ENCODE results near the gene FMN1. TPM values are rescaled to one million over a fixed set of nuclear protein-coding genes. Genes with fewer than 3 reads are reported as not detected.

The FMN1 gene
- total and polyA plus RNA-seq, 2 of the 13 experiments (the other 11 are each of a cell fraction or from before 2014, with no cell fraction given) = 0.20 to 0.60 TPM

DNA sequence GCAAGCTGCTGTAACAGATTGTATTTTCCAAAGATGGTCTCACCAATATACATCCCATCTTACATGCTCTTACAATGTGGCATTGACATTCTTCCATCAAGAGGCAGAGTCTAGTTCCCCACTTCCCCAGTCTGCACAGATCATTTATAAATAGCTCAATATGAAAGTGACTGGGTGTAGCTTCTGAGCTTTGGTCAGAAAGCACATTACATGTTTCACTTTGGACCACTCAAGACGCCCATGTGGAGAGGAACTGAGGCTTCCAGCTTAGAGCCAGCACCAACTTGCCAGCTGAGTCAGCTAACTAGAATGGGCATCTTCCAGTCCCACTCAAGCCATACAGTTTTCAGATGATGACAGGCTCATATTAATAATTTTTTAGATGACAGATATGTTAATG is 431.2 kb downstream of the FMN1 start:
- ATAC-seq = no peak
- Histone ChIP-seq H3K36me3 (replicated peaks in 1 of 2; ENCODE audit: control insufficient read depth in 1 of 2, insufficient read depth in 2 of 2, low read length in 2 of 2) (no peaks in the 10 kb centered on the region), H3K27me3 (ENCODE audit: control insufficient read depth in 1 of 2, insufficient read depth in 2 of 2, low read length in 2 of 2) (no peaks in the 10 kb centered on the region; a peak in 1 of 5 replicates), H3K79me2 (ENCODE audit: insufficient read depth, low read length) (no peaks in the 10 kb centered on the region), H3K4me3 (replicated peaks in 1 of 3; ENCODE audit: insufficient read depth in 1 of 3, low read depth in 2 of 3, low read length in 3 of 3) (no peak overlapping the region), H3K9ac (ENCODE audit: insufficient read depth, low read depth, low read length) (no peak overlapping the region), H3K4me2 (ENCODE audit: low read depth, low read length) (no peak overlapping the region), H3K4me1 (ENCODE audit: insufficient read depth, low read length) (peaks cover 22% of the 10 kb centered on the region), H2AFZ (ENCODE audit: low read length) (no peak overlapping the region), H3K27ac (ENCODE audit: extremely low read length, insufficient read depth, low read length) (no peak overlapping the region), H4K20me1 (ENCODE audit: insufficient read depth, low read length) (no peaks in the 10 kb centered on the region), H3K9me3 (ENCODE audit: low read length) (no peaks in the 10 kb centered on the region)
- no CpG with 5 or more reads among the region's 1 CpG for WGBS (ENCODE audit: low lambda C conversion rate)
- no peak for DNase-seq (ENCODE audit: low spot score)
- FAIRE-seq = no peak
- intact Hi-C loops (cut with micrococcal nuclease; ENCODE audit: unreplicated experiment) (loop anchor here (1.0 kb wide), 1 partner anchor 13 kb away; no protein-coding TSS in a partner anchor), in situ Hi-C loops (cut with HindIII; ENCODE audit: extremely low pct_ligation_motif_present, low pct_unique_long_range_greater_than_20kb) (no loop called here)
- ChIA-PET CTCF (ENCODE audit: low intra/inter-chr PET ratio, low total read pairs) (no interaction called here), POLR2A (no interaction called here)
- TF ChIP-seq SIN3B (IDR thresholded peaks at IDR 0.05; ENCODE audit: low read length) (no peak), ZSCAN31 (CRISPR knock-in tag; IDR thresholded peaks at IDR 0.05; ENCODE audit: low read depth) (no peak), ISL2 (CRISPR knock-in tag; IDR thresholded peaks at IDR 0.05) (no peak), PTBP1 (IDR thresholded peaks at IDR 0.05; ENCODE audit: low read depth, low read length, poor library complexity, severe bottlenecking) (no peak), FLYWCH1 (CRISPR knock-in tag; IDR thresholded peaks at IDR 0.05) (no peak), PCBP2 (optimal IDR thresholded peaks at IDR 0.05; ENCODE audit: low read depth, low read length, poor library complexity, severe bottlenecking) (no peak), NCOA5 (CRISPR knock-in tag; IDR thresholded peaks at IDR 0.05) (no peak), E2F2 (CRISPR knock-in tag; IDR thresholded peaks at IDR 0.05; ENCODE audit: borderline replicate concordance) (no peak), ZNF503 (CRISPR knock-in tag; IDR thresholded peaks at IDR 0.05) (no peak), SOX6 (IDR thresholded peaks at IDR 0.05) (no peak), SOX6 (CRISPR knock-in tag; IDR thresholded peaks at IDR 0.05) (no peak), SPEN (CRISPR knock-in tag; IDR thresholded peaks at IDR 0.05; ENCODE audit: low read depth) (no peak), GZF1 (CRISPR knock-in tag; IDR thresholded peaks at IDR 0.05) (no peak), GABPB1 (CRISPR knock-in tag; IDR thresholded peaks at IDR 0.05) (no peak), ZNF547 (CRISPR knock-in tag; IDR thresholded peaks at IDR 0.05) (no peak), PHB2 (IDR thresholded peaks at IDR 0.05; ENCODE audit: partially characterized antibody) (no peak)
- TF ChIP-seq, protein P1, sequence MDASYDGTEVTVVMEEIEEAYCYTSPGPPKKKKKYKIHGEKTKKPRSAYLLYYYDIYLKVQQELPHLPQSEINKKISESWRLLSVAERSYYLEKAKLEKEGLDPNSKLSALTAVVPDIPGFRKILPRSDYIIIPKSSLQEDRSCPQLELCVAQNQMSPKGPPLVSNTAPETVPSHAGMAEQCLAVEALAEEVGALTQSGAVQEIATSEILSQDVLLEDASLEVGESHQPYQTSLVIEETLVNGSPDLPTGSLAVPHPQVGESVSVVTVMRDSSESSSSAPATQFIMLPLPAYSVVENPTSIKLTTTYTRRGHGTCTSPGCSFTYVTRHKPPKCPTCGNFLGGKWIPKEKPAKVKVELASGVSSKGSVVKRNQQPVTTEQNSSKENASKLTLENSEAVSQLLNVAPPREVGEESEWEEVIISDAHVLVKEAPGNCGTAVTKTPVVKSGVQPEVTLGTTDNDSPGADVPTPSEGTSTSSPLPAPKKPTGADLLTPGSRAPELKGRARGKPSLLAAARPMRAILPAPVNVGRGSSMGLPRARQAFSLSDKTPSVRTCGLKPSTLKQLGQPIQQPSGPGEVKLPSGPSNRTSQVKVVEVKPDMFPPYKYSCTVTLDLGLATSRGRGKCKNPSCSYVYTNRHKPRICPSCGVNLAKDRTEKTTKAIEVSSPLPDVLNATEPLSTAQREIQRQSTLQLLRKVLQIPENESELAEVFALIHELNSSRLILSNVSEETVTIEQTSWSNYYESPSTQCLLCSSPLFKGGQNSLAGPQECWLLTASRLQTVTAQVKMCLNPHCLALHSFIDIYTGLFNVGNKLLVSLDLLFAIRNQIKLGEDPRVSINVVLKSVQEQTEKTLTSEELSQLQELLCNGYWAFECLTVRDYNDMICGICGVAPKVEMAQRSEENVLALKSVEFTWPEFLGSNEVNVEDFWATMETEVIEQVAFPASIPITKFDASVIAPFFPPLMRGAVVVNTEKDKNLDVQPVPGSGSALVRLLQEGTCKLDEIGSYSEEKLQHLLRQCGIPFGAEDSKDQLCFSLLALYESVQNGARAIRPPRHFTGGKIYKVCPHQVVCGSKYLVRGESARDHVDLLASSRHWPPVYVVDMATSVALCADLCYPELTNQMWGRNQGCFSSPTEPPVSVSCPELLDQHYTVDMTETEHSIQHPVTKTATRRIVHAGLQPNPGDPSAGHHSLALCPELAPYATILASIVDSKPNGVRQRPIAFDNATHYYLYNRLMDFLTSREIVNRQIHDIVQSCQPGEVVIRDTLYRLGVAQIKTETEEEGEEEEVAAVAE (CRISPR knock-in tag; IDR thresholded peaks at IDR 0.05; ENCODE audit: borderline replicate concordance) = no peak
- no TSS peak for BruUV-seq (replicated peaks)

All from HepG2 (cell line).